ENCODE measurements around the gene MSMP. TPM values are rescaled to one million over a fixed set of nuclear protein-coding genes. Genes with fewer than 3 reads are reported as not detected.

MSMP gene
- polyA plus RNA-seq, 3 donors: not detected

GRCh38 chr9:35781066-35781465 is 27.0 kb upstream of the MSMP start:
- H3K27me3 Mint-ChIP-seq (ENCODE audit: low read depth in 3 of 3): peaks cover 0 to 1% (median 0%) of the 10 kb centered on the region in 3 donors
- no peak overlapping the region for H3K4me2 ChIP-seq (replicated peaks; ENCODE audit: extremely low read depth, low read length, poor library complexity, severe bottlenecking)
- H3K27ac ChIP-seq (ENCODE audit: low read depth in 1 of 2, low read length in 2 of 2): no peak overlapping the region
- H3K9me3 ChIP-seq (replicated peaks in 1 of 2; ENCODE audit: control insufficient read depth in 1 of 2, insufficient read depth in 1 of 2, low read length in 2 of 2): no peaks in the 10 kb centered on the region
- no peak overlapping the region for H3K4me3 ChIP-seq (replicated peaks in 1 of 3; ENCODE audit: low read depth in 2 of 3, low read length in 3 of 3)
- H3K36me3 ChIP-seq (replicated peaks in 1 of 2; ENCODE audit: control insufficient read depth in 1 of 2, insufficient read depth in 2 of 2, low read length in 2 of 2): no peaks in the 10 kb centered on the region
- H3K36me3 Mint-ChIP-seq: no peaks in the 10 kb centered on the region
- no peaks in the 10 kb centered on the region for H4K20me1 ChIP-seq (ENCODE audit: insufficient read depth, low read length)
- WGBS (ENCODE audit: insufficient coverage): no CpG with 5 or more reads among the region's 2 CpGs
- H3K27ac Mint-ChIP-seq: no peak overlapping the region
- H3K4me3 Mint-ChIP-seq: no peak overlapping the region
- intact Hi-C loops (cut with micrococcal nuclease): no loop called here
- peaks cover 3% of the 10 kb centered on the region for H3K4me1 Mint-ChIP-seq
- no peak overlapping the region for H3K9ac ChIP-seq (ENCODE audit: insufficient read depth, low read length, poor library complexity, severe bottlenecking)
- H3K27me3 ChIP-seq (ENCODE audit: control insufficient read depth in 2 of 2, insufficient read depth in 2 of 2, low read length in 2 of 2): no peaks in the 10 kb centered on the region
- H3K9me3 Mint-ChIP-seq: peaks cover 0 to 3% (median 0%) of the 10 kb centered on the region in 7 donors
- no peak for TF ChIP-seq CTCF (IDR thresholded peaks at IDR 0.05)
- DNase-seq: no peak
- no peaks in the 10 kb centered on the region for H3K79me2 ChIP-seq (ENCODE audit: insufficient read depth, low read length)
- no peak overlapping the region for H2AFZ ChIP-seq (ENCODE audit: insufficient read depth, low read depth, low read length, poor library complexity, severe bottlenecking)
- H3K4me1 ChIP-seq (ENCODE audit: control insufficient read depth in 1 of 2, insufficient read depth in 2 of 2, low read length in 2 of 2): peaks cover 4% of the 10 kb centered on the region in 2 donors

- Histone ChIP-seq H3K79me2 (ENCODE audit: insufficient read depth, low read length) (no peaks in the 10 kb centered on the region), H3K9ac (ENCODE audit: insufficient read depth, low read length, poor library complexity, severe bottlenecking) (no peak overlapping the region), H3K4me3 (replicated peaks in 1 of 3; ENCODE audit: low read depth in 2 of 3, low read length in 3 of 3) (no peak overlapping the region), H3K27ac (ENCODE audit: low read depth in 1 of 2, low read length in 2 of 2) (no peak overlapping the region), H3K4me2 (replicated peaks; ENCODE audit: extremely low read depth, low read length, poor library complexity, severe bottlenecking) (no peak overlapping the region), H3K36me3 (replicated peaks in 1 of 2; ENCODE audit: control insufficient read depth in 1 of 2, insufficient read depth in 2 of 2, low read length in 2 of 2) (no peaks in the 10 kb centered on the region), H4K20me1 (ENCODE audit: insufficient read depth, low read length) (no peaks in the 10 kb centered on the region), H2AFZ (ENCODE audit: insufficient read depth, low read depth, low read length, poor library complexity, severe bottlenecking) (no peak overlapping the region), H3K4me1 (ENCODE audit: control insufficient read depth in 1 of 2, insufficient read depth in 2 of 2, low read length in 2 of 2) (peaks cover 15 to 16% of the 10 kb centered on the region in 2 donors), H3K27me3 (ENCODE audit: control insufficient read depth in 2 of 2, insufficient read depth in 2 of 2, low read length in 2 of 2) (no peaks in the 10 kb centered on the region), H3K9me3 (replicated peaks in 1 of 2; ENCODE audit: control insufficient read depth in 1 of 2, insufficient read depth in 1 of 2, low read length in 2 of 2) (no peaks in the 10 kb centered on the region)
- no CpG with 5 or more reads among the region's 3 CpGs for WGBS (ENCODE audit: insufficient coverage)
- Mint-ChIP-seq H3K36me3 (no peaks in the 10 kb centered on the region), H3K9me3 (peaks cover 0 to 3% (median 0%) of the 10 kb centered on the region in 7 donors), H3K4me3 (no peak overlapping the region), H3K4me1 (peaks cover 16% of the 10 kb centered on the region), H3K27me3 (ENCODE audit: low read depth in 3 of 3) (peaks cover 0 to 2% (median 1%) of the 10 kb centered on the region in 3 donors), H3K27ac (no peak overlapping the region)
- intact Hi-C loops (cut with micrococcal nuclease): no loop called here
- no peak for TF ChIP-seq CTCF (IDR thresholded peaks at IDR 0.05)
- no peak for DNase-seq
Measured at GRCh38 chr9:35778496-35778895, 24.4 kb upstream of the MSMP start.
